Osteoblast (primary cell): ENCODE data around the gene PTGES3. TPM values are rescaled to one million over a fixed set of nuclear protein-coding genes. Genes with fewer than 3 reads are reported as not detected.

Experiments
- DNase-seq: peaks from one replicate; pipeline ENCODE4 v3.0.0; 2011; ENCODE audit warnings: low spot score, mixed read lengths; ENCODE audit not compliant: insufficient read length; ENCODE audit errors: missing footprints
- H2AFZ ChIP-seq: 2 replicates; pipeline ENCODE4 v1.6.0; 2011; ENCODE audit warnings: mild to moderate bottlenecking, low read length
- H3K27ac ChIP-seq: 2 replicates; pipeline ENCODE4 v1.5.1; 2011; ENCODE audit warnings: mild to moderate bottlenecking, low read depth, low read length, moderate library complexity
- H3K27me3 ChIP-seq: 2 replicates; pipeline ENCODE4 v1.6.0; 2012; ENCODE audit warnings: mild to moderate bottlenecking, control low read depth, inconsistent platforms, low read length, moderate library complexity; ENCODE audit not compliant: insufficient read depth
- H3K36me3 ChIP-seq: 2 replicates; pipeline ENCODE4 v1.5.1; 2011; ENCODE audit warnings: mild to moderate bottlenecking, low read length, control low read depth, moderate library complexity; ENCODE audit not compliant: insufficient read depth
- H3K4me1 ChIP-seq: 2 replicates; pipeline ENCODE4 v1.5.1; 2011; ENCODE audit warnings: mild to moderate bottlenecking, low read length, control low read depth, moderate library complexity; ENCODE audit not compliant: insufficient read depth
- H3K4me2 ChIP-seq: 2 replicates; pipeline ENCODE4 v1.6.0; 2011; ENCODE audit warnings: mild to moderate bottlenecking, low read length; ENCODE audit not compliant: insufficient read depth
- H3K4me3 ChIP-seq: fragments of 200-600 bp; sonication (generic); 3 replicates; pipeline ENCODE4 v1.5.1; 2012; ENCODE audit warnings: mild to moderate bottlenecking, low read length, inconsistent platforms; ENCODE audit not compliant: insufficient read depth
- H3K79me2 ChIP-seq: 2 replicates; pipeline ENCODE4 v1.6.0; 2012; ENCODE audit warnings: mild to moderate bottlenecking, low read length, control low read depth, inconsistent platforms; ENCODE audit not compliant: insufficient read depth
- H3K9me3 ChIP-seq: 2 replicates; pipeline ENCODE4 v1.5.1; 2011; ENCODE audit warnings: low read depth, low read length, control low read depth
- H4K20me1 ChIP-seq: 2 replicates; pipeline ENCODE4 v1.6.0; 2012; ENCODE audit warnings: mild to moderate bottlenecking, low read length, control low read depth; ENCODE audit not compliant: insufficient read depth
- CTCF ChIP-seq: IDR thresholded peaks from 2 replicates; pipeline ENCODE4 v1.5.1; 2011; ENCODE audit warnings: mild to moderate bottlenecking, low read depth, low read length, moderate library complexity; ENCODE audit errors: extremely low read depth
- total RNA-seq: library from RNA; depleted of rRNA; stranded (reverse); fragments of >200 nt; gene quantifications from 2 replicates; pipeline ENCODE4 v1.2.3, GENCODE V29; 2012

PTGES3 gene
- total RNA-seq, 1 donor, result 63.0 TPM

- Histone ChIP-seq H4K20me1 (peaks cover 75% of the 10 kb centered on the region), H3K79me2 (peaks cover 89% of the 10 kb centered on the region), H3K4me3 (no peak overlapping the region), H3K27ac (no peak overlapping the region), H3K27me3 (no peaks in the 10 kb centered on the region), H3K9me3 (no peaks in the 10 kb centered on the region), H2AFZ (no peak overlapping the region), H3K4me2 (no peak overlapping the region), H3K4me1 (peaks cover 31% of the 10 kb centered on the region), H3K36me3 (peaks cover 49% of the 10 kb centered on the region)
- TF ChIP-seq CTCF, result no peak
- no peak for DNase-seq
Measured at GRCh38 chr12:56720731-56721151, 32.7 kb upstream of the PTGES3 start.

- H4K20me1 ChIP-seq, result peaks cover 89% of the 10 kb centered on the region
- peaks cover 31% of the 10 kb centered on the region for H3K4me1 ChIP-seq
- DNase-seq, result peak; percentile 48
- no peak overlapping the region for H2AFZ ChIP-seq
- no peak overlapping the region for H3K4me3 ChIP-seq
- no peaks in the 10 kb centered on the region for H3K27me3 ChIP-seq
- no peak overlapping the region for H3K4me2 ChIP-seq
- no peak for TF ChIP-seq CTCF
- H3K27ac ChIP-seq, result no peak overlapping the region
- no peaks in the 10 kb centered on the region for H3K9me3 ChIP-seq
- H3K36me3 ChIP-seq, result peaks cover 66% of the 10 kb centered on the region
- peaks cover 95% of the 10 kb centered on the region for H3K79me2 ChIP-seq
Measured at GRCh38 chr12:56719056-56719455, 31.0 kb upstream of the PTGES3 start.

- DNase-seq, result peak; percentile 18
- Histone ChIP-seq H3K9me3 (no peaks in the 10 kb centered on the region), H2AFZ (no peak overlapping the region), H3K79me2 (peaks cover 95% of the 10 kb centered on the region), H3K27ac (no peak overlapping the region), H3K36me3 (peaks cover 70% of the 10 kb centered on the region), H3K4me2 (no peak overlapping the region), H3K27me3 (no peaks in the 10 kb centered on the region), H4K20me1 (peaks cover 85% of the 10 kb centered on the region), H3K4me1 (peaks cover 29% of the 10 kb centered on the region), H3K4me3 (no peak overlapping the region)
- no peak for TF ChIP-seq CTCF
Measured at GRCh38 chr12:56718636-56719035, 30.6 kb upstream of the PTGES3 start.

GRCh38 chr12:56718149-56718548 lies 30.1 kb upstream of the PTGES3 start:
- Histone ChIP-seq H3K4me2 (no peak overlapping the region), H3K4me1 (peaks cover 24% of the 10 kb centered on the region), H4K20me1 (peaks cover 80% of the 10 kb centered on the region), H3K4me3 (no peak overlapping the region), H3K27me3 (no peaks in the 10 kb centered on the region), H3K9me3 (no peaks in the 10 kb centered on the region), H3K36me3 (peaks cover 71% of the 10 kb centered on the region), H3K79me2 (peaks cover 95% of the 10 kb centered on the region), H3K27ac (no peak overlapping the region), H2AFZ (no peak overlapping the region)
- DNase-seq, result no peak
- no peak for TF ChIP-seq CTCF
